ENCODE results near the gene GRM8. TPM values are rescaled to one million over a fixed set of nuclear protein-coding genes. Genes with fewer than 3 reads are reported as not detected.

The GRM8 gene
- total and polyA plus RNA-seq, 10 of the 15 experiments (the other 5 are each of a cell fraction or from before 2014, with no cell fraction given), result 0.33 to 7.1 (median 0.45) TPM; not detected in 2

DNA sequence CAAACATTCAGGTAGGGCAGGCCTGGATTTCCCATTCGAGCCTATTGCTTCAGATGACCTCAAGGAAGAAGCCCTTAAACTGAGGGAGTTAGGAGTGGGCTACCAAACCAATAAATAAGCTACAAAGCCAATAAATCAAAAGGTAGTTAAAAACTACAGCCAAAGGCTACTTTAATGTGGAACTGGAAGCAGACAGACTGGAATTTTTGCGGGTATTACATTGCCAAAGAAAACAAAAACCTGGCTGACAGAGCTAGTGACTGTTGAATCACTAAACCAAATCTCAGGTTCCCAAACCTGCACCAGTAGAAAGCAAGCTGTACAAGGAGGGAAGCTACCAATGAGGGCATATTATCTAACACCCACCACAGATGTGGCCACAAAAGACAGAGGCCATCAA is 315.6 kb downstream of the GRM8 start (continued):
- TF ChIP-seq, protein P1, sequence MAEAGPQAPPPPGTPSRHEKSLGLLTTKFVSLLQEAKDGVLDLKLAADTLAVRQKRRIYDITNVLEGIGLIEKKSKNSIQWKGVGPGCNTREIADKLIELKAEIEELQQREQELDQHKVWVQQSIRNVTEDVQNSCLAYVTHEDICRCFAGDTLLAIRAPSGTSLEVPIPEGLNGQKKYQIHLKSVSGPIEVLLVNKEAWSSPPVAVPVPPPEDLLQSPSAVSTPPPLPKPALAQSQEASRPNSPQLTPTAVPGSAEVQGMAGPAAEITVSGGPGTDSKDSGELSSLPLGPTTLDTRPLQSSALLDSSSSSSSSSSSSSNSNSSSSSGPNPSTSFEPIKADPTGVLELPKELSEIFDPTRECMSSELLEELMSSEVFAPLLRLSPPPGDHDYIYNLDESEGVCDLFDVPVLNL (IDR thresholded peaks at IDR 0.05; ENCODE audit: low read depth, low read length), result no peak
- TF ChIP-seq MYC (IDR thresholded peaks at IDR 0.05; ENCODE audit: insufficient read depth, insufficient read length, insufficient replicate concordance, low read length, severe bottlenecking) (no peak), YBX1 (IDR thresholded peaks at IDR 0.05) (no peak), IKZF1 (conservative IDR thresholded peaks at IDR 0.05) (no peak), NRF1 (conservative IDR thresholded peaks at IDR 0.05; ENCODE audit: low read depth, low read length) (no peak)

DNA sequence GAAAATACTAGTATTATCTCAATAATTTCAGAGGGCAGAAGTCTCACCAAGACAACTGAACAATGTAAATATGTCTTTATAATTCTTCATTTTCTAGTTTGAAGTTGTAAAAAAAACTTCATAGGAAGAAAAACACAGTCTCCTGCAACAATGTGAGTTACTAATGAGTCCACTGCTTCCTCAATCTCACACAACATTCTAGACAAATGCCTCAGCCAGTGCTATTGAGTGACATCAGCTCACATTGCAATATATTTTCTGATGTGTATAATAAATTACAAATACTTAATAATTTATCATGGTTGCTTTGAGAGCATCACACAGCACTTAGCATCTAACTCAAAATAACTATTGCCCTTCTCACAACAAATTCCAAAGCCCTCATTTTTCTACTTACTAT is 321.2 kb downstream of the GRM8 start:
- SMC1A ChIA-PET (ENCODE audit: uncharacterized antibody, unreplicated experiment), result no interaction called here
- no peak overlapping the region for H2AFZ ChIP-seq (ENCODE audit: control insufficient read depth, low read depth, low read length)
- H3K36me3 ChIP-seq (ENCODE audit: control insufficient read depth in 2 of 2, insufficient read depth in 2 of 2, low read length in 1 of 2), result no peaks in the 10 kb centered on the region
- no peak overlapping the region for H3K4me3 ChIP-seq
- TF ChIP-seq KAT2A (conservative IDR thresholded peaks at IDR 0.05; ENCODE audit: control insufficient read depth, low read depth, low read length), result no peak
- no peak for TF ChIP-seq EED (IDR thresholded peaks at IDR 0.05; ENCODE audit: low read depth)
- no peak for TF ChIP-seq KLF5 (IDR thresholded peaks at IDR 0.05; ENCODE audit: partially characterized antibody)
- intact Hi-C loops (cut with micrococcal nuclease; ENCODE audit: unreplicated experiment) (no loop called here), in situ Hi-C loops (cut with MboI) (no loop called here)
- POLR2A ChIA-PET, result no interaction called here
- CTCF ChIA-PET, result interaction anchor here (1.5 kb wide), 1 partner anchor 129 kb away, joined by 4 read pairs; no protein-coding TSS in a partner anchor
- FAIRE-seq (no peak), DNase-seq (ENCODE audit: low read depth, low spot score) (no peak), ATAC-seq (no peak)
- H3K79me2 ChIP-seq (ENCODE audit: control insufficient read depth, insufficient read depth, low read length), result no peaks in the 10 kb centered on the region
- RAD21 ChIA-PET (ENCODE audit: unreplicated experiment), result no interaction called here
- BruUV-seq (replicated peaks), result no TSS peak
- H3K9ac ChIP-seq (ENCODE audit: control insufficient read depth, insufficient read depth, low read length), result no peak overlapping the region
- no peaks in the 10 kb centered on the region for H3K9me3 ChIP-seq (replicated peaks; ENCODE audit: control insufficient read depth, insufficient read depth, low read length)
- no peak overlapping the region for H3K27ac ChIP-seq (ENCODE audit: control insufficient read depth, insufficient read depth)
- no peaks in the 10 kb centered on the region for H3K4me1 ChIP-seq (ENCODE audit: control insufficient read depth, insufficient read depth, low read length)
- H4K20me1 ChIP-seq (ENCODE audit: control insufficient read depth, insufficient read depth), result no peaks in the 10 kb centered on the region
- no peaks in the 10 kb centered on the region for H3K27me3 ChIP-seq (replicated peaks in 1 of 2; ENCODE audit: control insufficient read depth in 2 of 2, insufficient read depth in 2 of 2, low read length in 1 of 2)
- H3K4me2 ChIP-seq (ENCODE audit: control insufficient read depth, insufficient read depth), result no peak overlapping the region

Measured in GM12878 (cell line).